ENCODE measurements around the gene DUSP19.

Gene DUSP19

DNA sequence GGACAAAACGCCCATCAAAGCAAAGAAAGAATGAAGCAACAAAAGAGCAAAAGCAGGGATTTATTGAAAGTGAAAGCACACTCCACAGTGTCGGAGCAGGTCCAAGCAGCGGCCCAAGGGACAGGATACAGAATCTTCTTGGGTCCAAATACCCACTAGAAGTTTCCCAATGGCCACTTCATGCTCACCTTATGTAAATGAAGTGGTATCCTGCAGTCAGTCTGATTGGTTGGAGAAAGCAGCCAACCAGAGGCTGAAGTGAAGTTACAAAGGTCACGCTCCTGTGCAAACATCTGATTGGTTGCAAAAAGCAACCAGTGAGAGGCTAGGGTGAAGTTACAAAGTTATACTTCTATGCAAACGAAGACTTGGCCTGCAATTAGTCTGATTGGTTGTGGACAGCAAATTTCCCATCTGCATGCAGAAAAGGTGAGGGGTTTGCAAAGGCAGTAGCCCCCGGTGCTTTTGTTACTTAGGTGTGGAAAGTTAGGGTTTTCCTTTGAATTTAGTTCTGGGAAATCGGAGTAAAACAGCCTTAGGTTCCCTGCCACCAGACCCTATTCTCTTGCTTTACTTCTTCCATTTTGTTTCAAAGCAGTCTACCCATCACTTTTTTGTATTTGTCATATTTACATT, 12.9 kb downstream of the DUSP19 start:
- H3K36me3 ChIP-seq (ENCODE audit: insufficient read depth, insufficient read length, low read length): no peaks in the 10 kb centered on the region
- DNase-seq (ENCODE audit: low read depth, low spot score): no peak
- H3K4me1 ChIP-seq (ENCODE audit: insufficient read depth, insufficient read length): no peaks in the 10 kb centered on the region
- no peaks in the 10 kb centered on the region for H3K9me3 ChIP-seq (ENCODE audit: insufficient read depth, low read length)
- no peak for TF ChIP-seq ZNF274 (IDR thresholded peaks at IDR 0.05; ENCODE audit: low read depth, low read length)
- TF ChIP-seq YY1 (IDR thresholded peaks at IDR 0.05; ENCODE audit: insufficient read depth, insufficient read length): no peak
- no peak for TF ChIP-seq SUZ12 (IDR thresholded peaks at IDR 0.05; ENCODE audit: extremely low read depth, insufficient read depth, insufficient read length)
- no peak overlapping the region for H3K9ac ChIP-seq (ENCODE audit: insufficient read length, low read depth)
- no peaks in the 10 kb centered on the region for H3K27me3 ChIP-seq (ENCODE audit: insufficient read depth, insufficient read length)
- no peak overlapping the region for H3K4me3 ChIP-seq (ENCODE audit: insufficient read length, low read depth)

DNA sequence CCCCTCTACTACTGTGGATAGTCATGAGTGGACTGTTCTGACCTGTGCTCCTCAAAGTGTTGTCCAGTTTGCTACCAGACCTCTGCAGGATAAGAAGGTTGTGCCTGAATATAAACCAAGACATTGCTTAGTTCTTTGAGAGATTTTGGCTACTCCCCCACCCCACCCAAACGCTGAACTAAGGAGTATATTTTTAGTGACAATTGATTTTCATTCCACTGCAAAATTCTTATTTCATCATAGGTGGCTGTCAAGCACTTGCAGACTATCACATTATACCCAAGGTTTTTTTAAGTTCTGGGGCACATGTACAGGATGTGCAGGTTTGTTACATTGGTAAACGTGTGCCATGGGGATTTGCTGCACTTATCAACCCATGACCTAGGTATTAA, 13.4 kb downstream of the DUSP19 start:
- Histone ChIP-seq H3K36me3 (ENCODE audit: insufficient read depth, insufficient read length, low read length) (no peaks in the 10 kb centered on the region), H3K9me3 (ENCODE audit: insufficient read depth, low read length) (no peaks in the 10 kb centered on the region), H3K9ac (ENCODE audit: insufficient read length, low read depth) (no peak overlapping the region), H3K27me3 (ENCODE audit: insufficient read depth, insufficient read length) (no peaks in the 10 kb centered on the region), H3K4me3 (ENCODE audit: insufficient read length, low read depth) (no peak overlapping the region), H3K4me1 (ENCODE audit: insufficient read depth, insufficient read length) (no peaks in the 10 kb centered on the region)
- TF ChIP-seq YY1 (IDR thresholded peaks at IDR 0.05; ENCODE audit: insufficient read depth, insufficient read length): no peak
- no peak for TF ChIP-seq ZNF274 (IDR thresholded peaks at IDR 0.05; ENCODE audit: low read depth, low read length)
- no peak for DNase-seq (ENCODE audit: low read depth, low spot score)

DNA sequence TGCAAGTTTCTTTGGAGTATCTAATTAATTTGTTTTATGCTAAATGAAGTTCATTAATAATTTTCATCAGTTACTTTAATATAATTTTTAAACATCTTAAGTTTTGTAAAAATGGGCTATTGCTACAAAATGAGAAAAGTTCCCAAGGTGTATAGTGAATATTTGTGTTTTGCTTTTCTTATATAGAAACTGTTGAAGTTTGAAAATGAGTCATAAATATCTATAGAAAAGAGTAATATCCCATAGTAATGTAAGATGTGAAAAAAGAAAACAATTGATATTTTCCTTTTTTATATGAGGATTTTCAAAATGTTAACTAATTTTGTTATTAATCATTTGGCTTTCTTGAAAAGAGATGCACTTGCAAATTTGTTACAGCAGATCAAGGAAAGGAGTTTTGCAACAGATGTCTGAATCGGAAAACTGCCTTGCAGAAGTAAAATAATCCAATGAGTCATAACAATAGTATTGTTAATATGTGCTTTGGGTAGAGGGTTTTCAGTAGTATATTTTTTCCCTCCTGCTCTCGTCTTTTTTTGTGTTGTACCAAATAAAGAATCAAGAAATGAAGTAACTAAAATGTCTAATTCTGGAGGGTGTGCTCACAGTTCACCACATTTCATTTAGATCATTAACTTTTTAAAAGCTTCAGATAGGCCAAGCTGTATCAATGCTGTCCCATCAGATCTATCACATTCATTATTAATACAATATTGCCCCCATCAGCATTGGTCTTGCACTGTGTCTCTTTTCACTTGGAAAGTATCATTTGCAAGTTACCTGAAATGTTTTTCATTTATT, 15.5 kb downstream of the DUSP19 start:
- Histone ChIP-seq H3K9ac (ENCODE audit: insufficient read length, low read depth) (no peak overlapping the region), H3K9me3 (ENCODE audit: insufficient read depth, low read length) (no peaks in the 10 kb centered on the region), H3K36me3 (ENCODE audit: insufficient read depth, insufficient read length, low read length) (no peaks in the 10 kb centered on the region), H3K4me3 (ENCODE audit: insufficient read length, low read depth) (no peak overlapping the region), H3K27me3 (ENCODE audit: insufficient read depth, insufficient read length) (no peaks in the 10 kb centered on the region), H3K4me1 (ENCODE audit: insufficient read depth, insufficient read length) (no peaks in the 10 kb centered on the region)
- no peak for DNase-seq (ENCODE audit: low read depth, low spot score)
- TF ChIP-seq SUZ12 (IDR thresholded peaks at IDR 0.05; ENCODE audit: extremely low read depth, insufficient read depth, insufficient read length) (no peak), YY1 (IDR thresholded peaks at IDR 0.05; ENCODE audit: insufficient read depth, insufficient read length) (no peak), ZNF274 (IDR thresholded peaks at IDR 0.05; ENCODE audit: low read depth, low read length) (no peak)

DNA sequence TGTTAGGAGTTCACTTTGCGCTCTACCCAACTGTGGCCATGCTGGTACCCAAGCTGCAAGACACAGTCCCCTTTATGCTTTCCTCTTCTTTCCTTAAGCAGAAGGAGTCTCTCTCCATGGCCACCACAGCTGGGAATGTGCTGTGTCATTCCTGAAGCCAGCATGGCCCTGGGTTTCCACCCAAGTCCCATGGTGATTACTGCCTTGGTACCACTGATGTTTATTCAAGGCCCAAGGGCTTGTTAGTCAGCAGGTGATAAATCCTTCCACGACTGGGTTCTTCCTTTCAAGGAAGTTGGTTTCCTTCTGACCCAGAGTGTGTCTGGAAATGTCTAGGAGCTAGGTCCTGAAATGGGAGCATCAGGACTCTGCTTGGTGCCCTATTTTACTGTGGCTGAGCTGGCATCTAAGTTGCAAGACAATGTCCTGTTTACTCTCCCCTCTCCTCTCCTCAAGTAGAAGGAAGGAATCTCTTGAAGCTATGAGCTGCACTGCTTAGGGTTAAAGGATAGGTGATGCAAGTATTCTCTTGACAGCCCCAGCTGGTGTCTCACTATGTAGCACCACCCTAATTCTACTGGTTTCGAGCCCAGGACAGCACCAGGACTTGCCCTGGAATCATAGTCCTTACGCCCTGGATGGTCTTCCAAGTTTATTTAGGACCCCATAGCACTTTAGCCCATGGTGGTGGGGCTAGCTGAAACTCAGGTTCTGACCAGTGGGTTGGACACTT, 27.0 kb downstream of the DUSP19 start:
- H3K9ac ChIP-seq (ENCODE audit: insufficient read length, low read depth): no peak overlapping the region
- H3K27me3 ChIP-seq (ENCODE audit: insufficient read depth, insufficient read length): no peaks in the 10 kb centered on the region
- no peak overlapping the region for H3K4me3 ChIP-seq (ENCODE audit: insufficient read length, low read depth)
- peaks cover 4% of the 10 kb centered on the region for H3K4me1 ChIP-seq (ENCODE audit: insufficient read depth, insufficient read length)
- no peaks in the 10 kb centered on the region for H3K9me3 ChIP-seq (ENCODE audit: insufficient read depth, low read length)
- TF ChIP-seq ZNF274 (IDR thresholded peaks at IDR 0.05; ENCODE audit: low read depth, low read length) (no peak), YY1 (IDR thresholded peaks at IDR 0.05; ENCODE audit: insufficient read depth, insufficient read length) (no peak), SUZ12 (IDR thresholded peaks at IDR 0.05; ENCODE audit: extremely low read depth, insufficient read depth, insufficient read length) (no peak)
- no peaks in the 10 kb centered on the region for H3K36me3 ChIP-seq (ENCODE audit: insufficient read depth, insufficient read length, low read length)
- no peak for DNase-seq (ENCODE audit: low read depth, low spot score)

DNA sequence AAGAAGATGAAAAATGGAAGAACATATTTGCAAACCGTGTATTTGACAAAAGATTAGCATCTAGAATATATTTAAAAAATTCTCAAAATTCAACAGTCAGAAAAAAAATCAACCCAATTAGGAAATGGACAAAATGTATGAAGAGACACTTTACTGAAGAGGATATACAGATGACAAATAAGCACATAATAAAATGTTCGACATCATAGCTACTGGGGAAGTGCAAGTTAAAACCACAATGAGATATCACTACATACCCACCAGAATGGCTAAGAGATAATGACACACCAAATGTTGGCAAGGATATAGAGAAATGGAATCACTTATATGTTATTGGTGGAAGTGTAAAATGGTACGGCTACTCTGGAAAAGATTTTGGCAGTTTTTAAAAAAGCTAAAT, 34.0 kb downstream of the DUSP19 start:
- no peaks in the 10 kb centered on the region for H3K9me3 ChIP-seq (ENCODE audit: insufficient read depth, low read length)
- no peaks in the 10 kb centered on the region for H3K27me3 ChIP-seq (ENCODE audit: insufficient read depth, insufficient read length)
- no peak overlapping the region for H3K4me3 ChIP-seq (ENCODE audit: insufficient read length, low read depth)
- no peaks in the 10 kb centered on the region for H3K4me1 ChIP-seq (ENCODE audit: insufficient read depth, insufficient read length)
- no peak for DNase-seq (ENCODE audit: low read depth, low spot score)
- no peak overlapping the region for H3K9ac ChIP-seq (ENCODE audit: insufficient read length, low read depth)
- H3K36me3 ChIP-seq (ENCODE audit: insufficient read depth, insufficient read length, low read length): no peaks in the 10 kb centered on the region
- TF ChIP-seq ZNF274 (IDR thresholded peaks at IDR 0.05; ENCODE audit: low read depth, low read length) (no peak), YY1 (IDR thresholded peaks at IDR 0.05; ENCODE audit: insufficient read depth, insufficient read length) (no peak), SUZ12 (IDR thresholded peaks at IDR 0.05; ENCODE audit: extremely low read depth, insufficient read depth, insufficient read length) (no peak)

DNA sequence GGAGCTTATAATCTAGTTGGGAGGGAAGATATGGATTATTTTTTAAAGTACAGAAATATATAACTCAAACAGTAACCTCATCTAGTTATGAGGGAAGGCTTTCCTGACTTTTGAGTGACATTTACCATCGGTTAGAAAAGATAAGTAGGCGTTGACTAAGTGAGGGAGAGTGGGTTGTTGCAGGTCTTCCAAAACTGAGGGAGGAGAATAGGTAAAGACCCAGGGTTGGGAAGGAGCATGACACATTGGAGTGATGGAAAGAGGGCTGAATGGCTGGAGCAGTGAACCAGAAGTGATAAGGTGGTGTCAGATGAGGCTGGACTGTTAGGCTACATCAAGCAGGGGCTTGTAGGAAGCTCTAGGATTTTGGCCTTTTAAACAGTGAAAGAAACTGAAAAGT, 35.1 kb downstream of the DUSP19 start:
- Histone ChIP-seq H3K27me3 (ENCODE audit: insufficient read depth, insufficient read length) (no peaks in the 10 kb centered on the region), H3K9ac (ENCODE audit: insufficient read length, low read depth) (no peak overlapping the region), H3K36me3 (ENCODE audit: insufficient read depth, insufficient read length, low read length) (no peaks in the 10 kb centered on the region), H3K9me3 (ENCODE audit: insufficient read depth, low read length) (no peaks in the 10 kb centered on the region), H3K4me1 (ENCODE audit: insufficient read depth, insufficient read length) (no peaks in the 10 kb centered on the region), H3K4me3 (ENCODE audit: insufficient read length, low read depth) (no peak overlapping the region)
- DNase-seq (ENCODE audit: low read depth, low spot score): no peak
- no peak for TF ChIP-seq ZNF274 (IDR thresholded peaks at IDR 0.05; ENCODE audit: low read depth, low read length)

DNA sequence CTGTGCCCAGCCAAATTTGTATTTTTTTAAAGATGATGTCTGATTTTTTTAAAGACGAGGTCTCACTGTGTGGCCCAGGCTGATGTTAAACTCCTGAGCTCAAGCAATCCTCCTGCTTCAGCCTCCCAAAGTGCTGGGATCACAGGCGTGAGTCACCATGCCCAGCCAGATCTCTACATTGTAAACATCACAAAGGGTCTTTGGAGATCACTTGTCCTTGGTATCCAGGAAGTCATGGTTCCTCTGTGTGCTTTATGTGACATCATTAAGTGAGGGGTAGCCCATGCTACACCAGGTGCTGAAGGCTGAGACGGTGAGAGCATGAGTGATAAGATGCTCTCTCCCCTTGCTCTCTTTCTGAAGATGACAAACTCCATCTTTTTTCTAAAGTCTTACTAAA, 38.7 kb downstream of the DUSP19 start:
- no peak for DNase-seq (ENCODE audit: low read depth, low spot score)

More for the DNA sequence above, 38.7 kb downstream of the DUSP19 start:
- no peaks in the 10 kb centered on the region for H3K27me3 ChIP-seq (ENCODE audit: insufficient read depth, insufficient read length)
- no peaks in the 10 kb centered on the region for H3K4me1 ChIP-seq (ENCODE audit: insufficient read depth, insufficient read length)
- no peaks in the 10 kb centered on the region for H3K36me3 ChIP-seq (ENCODE audit: insufficient read depth, insufficient read length, low read length)
- no peak overlapping the region for H3K9ac ChIP-seq (ENCODE audit: insufficient read length, low read depth)
- TF ChIP-seq SUZ12 (IDR thresholded peaks at IDR 0.05; ENCODE audit: extremely low read depth, insufficient read depth, insufficient read length) (no peak), ZNF274 (IDR thresholded peaks at IDR 0.05; ENCODE audit: low read depth, low read length) (no peak), YY1 (IDR thresholded peaks at IDR 0.05; ENCODE audit: insufficient read depth, insufficient read length) (no peak)
- H3K9me3 ChIP-seq (ENCODE audit: insufficient read depth, low read length): no peaks in the 10 kb centered on the region
- no peak overlapping the region for H3K4me3 ChIP-seq (ENCODE audit: insufficient read length, low read depth)
